ENCODE measurements around the gene NAPB. TPM values are rescaled to one million over a fixed set of nuclear protein-coding genes. Genes with fewer than 3 reads are reported as not detected.

NAPB gene
- total and polyA plus RNA-seq, 10 of the 15 experiments (the other 5 are each of a cell fraction or from before 2014, with no cell fraction given), result 2.1 to 15.9 (median 7.2) TPM

DNA sequence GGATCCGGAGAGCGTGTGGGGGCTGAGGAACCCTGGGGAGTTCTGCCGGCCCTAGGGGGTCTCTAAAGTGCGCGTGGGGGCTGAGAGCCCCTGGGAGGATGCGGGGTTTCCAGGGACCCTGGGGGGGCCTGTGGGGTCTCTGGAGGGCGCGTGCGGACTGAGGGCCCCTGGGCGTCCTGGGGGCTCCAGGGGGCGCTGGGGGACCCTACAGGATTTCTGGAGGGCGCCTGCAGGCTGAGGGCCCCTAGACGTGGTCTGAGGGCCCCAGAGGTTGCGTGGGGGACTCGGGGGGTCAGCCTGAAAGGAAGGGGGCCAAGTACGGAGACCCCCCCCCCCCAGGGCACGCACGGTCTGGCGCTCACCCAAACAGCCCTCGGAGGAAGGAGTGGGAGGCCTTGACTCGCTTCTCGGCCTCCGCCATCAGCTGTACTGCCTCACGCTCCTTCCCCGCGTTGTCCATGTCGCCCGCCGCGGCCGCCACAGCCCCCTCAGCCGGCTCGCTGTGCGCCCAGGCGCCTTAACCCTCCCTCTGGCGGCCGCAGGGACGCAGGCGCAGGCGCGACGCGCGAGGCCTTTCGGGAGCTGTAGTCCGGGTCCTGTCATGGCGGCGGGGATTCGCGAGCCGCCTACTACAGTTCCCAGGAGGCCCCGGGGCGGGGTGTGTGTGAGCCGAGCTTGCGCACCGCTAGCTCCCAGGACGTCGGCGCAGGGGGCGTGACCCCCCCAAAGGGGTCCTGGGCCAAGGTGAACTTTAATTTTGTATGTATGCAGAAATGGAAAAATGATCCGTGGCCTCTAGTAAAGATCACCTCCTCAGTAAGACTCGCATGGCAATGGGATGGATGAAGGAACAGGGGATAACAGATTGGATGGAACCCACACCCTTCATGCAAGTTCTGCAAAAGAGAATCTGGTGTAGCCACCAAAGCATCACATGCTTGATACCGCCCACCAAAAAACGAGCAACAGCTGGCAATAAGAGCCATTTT is at the start of gene NAPB (continued):
- TF ChIP-seq POLR2AphosphoS2 (IDR thresholded peaks at IDR 0.05; ENCODE audit: low read depth, low read length) (0 out of 2 replicates have a peak, but pooled peaks have one; percentile 7), SIN3A (IDR thresholded peaks at IDR 0.05; ENCODE audit: low read depth, low read length) (no peak; the same call in 1 of the 2 replicates), NR2C2 (IDR thresholded peaks at IDR 0.05; ENCODE audit: borderline replicate concordance, control insufficient read depth, insufficient read length, low read depth) (no peak), NFYA (IDR thresholded peaks at IDR 0.05; ENCODE audit: borderline replicate concordance, low read depth, low read length) (no peak), TCF3 (IDR thresholded peaks at IDR 0.05; ENCODE audit: borderline replicate concordance, insufficient read depth, low read depth, low read length) (no peak), SIX5 (IDR thresholded peaks at IDR 0.05; ENCODE audit: low read depth, low read length, severe bottlenecking) (peak; percentile 88), STAT1 (conservative IDR thresholded peaks at IDR 0.05) (no peak), SPI1 (IDR thresholded peaks at IDR 0.05; ENCODE audit: borderline replicate concordance, insufficient read depth, low read depth, low read length) (no peak), RAD21 (IDR thresholded peaks at IDR 0.05; ENCODE audit: insufficient read depth, low read depth, low read length) (no peak), RELA (IDR thresholded peaks at IDR 0.05; ENCODE audit: borderline replicate concordance, partially characterized antibody) (no peak), MYC (IDR thresholded peaks at IDR 0.05; ENCODE audit: insufficient read depth, insufficient read length, insufficient replicate concordance, low read length, severe bottlenecking) (no peak), ZNF24 (IDR thresholded peaks at IDR 0.05) (no peak), ZNF207 (IDR thresholded peaks at IDR 0.05; ENCODE audit: borderline replicate concordance) (peak; percentile 34; the same call in 1 of the 2 replicates), ZBED1 (IDR thresholded peaks at IDR 0.05; ENCODE audit: borderline replicate concordance) (no peak), SUPT20H (IDR thresholded peaks at IDR 0.05; ENCODE audit: borderline replicate concordance, control insufficient read depth, low read depth, low read length) (no peak), SUZ12 (IDR thresholded peaks at IDR 0.05; ENCODE audit: unreplicated experiment) (no peak), SRF (IDR thresholded peaks at IDR 0.05; ENCODE audit: low read depth in 2 of 2, low read length in 2 of 2) (no peak), ZNF217 (IDR thresholded peaks at IDR 0.05) (no peak), CBX3 (IDR thresholded peaks at IDR 0.05; ENCODE audit: borderline replicate concordance, low read depth) (no peak), ZNF274 (IDR thresholded peaks at IDR 0.05; ENCODE audit: insufficient read depth, insufficient read length) (no peak), SMAD5 (IDR thresholded peaks at IDR 0.05; ENCODE audit: low read depth) (no peak), PAX8 (IDR thresholded peaks at IDR 0.05) (no peak), POU2F2 (IDR thresholded peaks at IDR 0.05; ENCODE audit: borderline replicate concordance, low read depth, low read length) (0 out of 3 replicates have a peak, but pooled peaks have one; percentile 41), TBL1XR1 (IDR thresholded peaks at IDR 0.05; ENCODE audit: low read depth, low read length) (peak; percentile 33; the same call in 1 of the 2 replicates)
- TF ChIP-seq, protein P1, sequence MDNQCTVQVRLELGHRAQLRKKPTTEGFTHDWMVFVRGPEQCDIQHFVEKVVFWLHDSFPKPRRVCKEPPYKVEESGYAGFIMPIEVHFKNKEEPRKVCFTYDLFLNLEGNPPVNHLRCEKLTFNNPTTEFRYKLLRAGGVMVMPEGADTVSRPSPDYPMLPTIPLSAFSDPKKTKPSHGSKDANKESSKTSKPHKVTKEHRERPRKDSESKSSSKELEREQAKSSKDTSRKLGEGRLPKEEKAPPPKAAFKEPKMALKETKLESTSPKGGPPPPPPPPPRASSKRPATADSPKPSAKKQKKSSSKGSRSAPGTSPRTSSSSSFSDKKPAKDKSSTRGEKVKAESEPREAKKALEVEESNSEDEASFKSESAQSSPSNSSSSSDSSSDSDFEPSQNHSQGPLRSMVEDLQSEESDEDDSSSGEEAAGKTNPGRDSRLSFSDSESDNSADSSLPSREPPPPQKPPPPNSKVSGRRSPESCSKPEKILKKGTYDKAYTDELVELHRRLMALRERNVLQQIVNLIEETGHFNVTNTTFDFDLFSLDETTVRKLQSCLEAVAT (IDR thresholded peaks at IDR 0.05), result no peak
- TF ChIP-seq, protein P2, sequence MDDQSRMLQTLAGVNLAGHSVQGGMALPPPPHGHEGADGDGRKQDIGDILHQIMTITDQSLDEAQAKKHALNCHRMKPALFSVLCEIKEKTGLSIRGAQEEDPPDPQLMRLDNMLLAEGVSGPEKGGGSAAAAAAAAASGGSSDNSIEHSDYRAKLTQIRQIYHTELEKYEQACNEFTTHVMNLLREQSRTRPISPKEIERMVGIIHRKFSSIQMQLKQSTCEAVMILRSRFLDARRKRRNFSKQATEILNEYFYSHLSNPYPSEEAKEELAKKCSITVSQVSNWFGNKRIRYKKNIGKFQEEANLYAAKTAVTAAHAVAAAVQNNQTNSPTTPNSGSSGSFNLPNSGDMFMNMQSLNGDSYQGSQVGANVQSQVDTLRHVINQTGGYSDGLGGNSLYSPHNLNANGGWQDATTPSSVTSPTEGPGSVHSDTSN (IDR thresholded peaks at IDR 0.05; ENCODE audit: insufficient replicate concordance, low read depth, low read length), result no peak
- TF ChIP-seq, protein P3, sequence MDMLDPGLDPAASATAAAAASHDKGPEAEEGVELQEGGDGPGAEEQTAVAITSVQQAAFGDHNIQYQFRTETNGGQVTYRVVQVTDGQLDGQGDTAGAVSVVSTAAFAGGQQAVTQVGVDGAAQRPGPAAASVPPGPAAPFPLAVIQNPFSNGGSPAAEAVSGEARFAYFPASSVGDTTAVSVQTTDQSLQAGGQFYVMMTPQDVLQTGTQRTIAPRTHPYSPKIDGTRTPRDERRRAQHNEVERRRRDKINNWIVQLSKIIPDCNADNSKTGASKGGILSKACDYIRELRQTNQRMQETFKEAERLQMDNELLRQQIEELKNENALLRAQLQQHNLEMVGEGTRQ (IDR thresholded peaks at IDR 0.05; ENCODE audit: borderline replicate concordance, low read depth, low read length), result no peak

Measured in GM12878 (cell line).